ENCODE data around the gene UBIAD1.

UBIAD1 gene

GRCh38 chr1:11256299-11256698, 16.7 kb upstream of the UBIAD1 start:
- no peak for TF ChIP-seq GLIS3 (CRISPR knock-in tag; IDR thresholded peaks at IDR 0.05)
- TF ChIP-seq ISL1 (CRISPR knock-in tag; IDR thresholded peaks at IDR 0.05), result no peak
- TF ChIP-seq CSRNP3 (CRISPR knock-in tag; IDR thresholded peaks at IDR 0.05), result no peak
- no peak for TF ChIP-seq ZFP30 (CRISPR knock-in tag; IDR thresholded peaks at IDR 0.05)
- TF ChIP-seq TOX (CRISPR knock-in tag; IDR thresholded peaks at IDR 0.05; ENCODE audit: borderline replicate concordance), result no peak
- no peak for TF ChIP-seq ZNF8 (CRISPR knock-in tag; IDR thresholded peaks at IDR 0.05)
- no peak for TF ChIP-seq CSDC2 (CRISPR knock-in tag; IDR thresholded peaks at IDR 0.05)
- TF ChIP-seq ZNF565 (CRISPR knock-in tag; conservative IDR thresholded peaks at IDR 0.05; ENCODE audit: low read depth), result no peak
- TF ChIP-seq OSR1 (CRISPR knock-in tag; IDR thresholded peaks at IDR 0.05), result no peak
- TF ChIP-seq BACH2 (CRISPR knock-in tag; IDR thresholded peaks at IDR 0.05; ENCODE audit: borderline replicate concordance), result no peak
- no peak for TF ChIP-seq PPARA (CRISPR knock-in tag; IDR thresholded peaks at IDR 0.05; ENCODE audit: borderline replicate concordance)
- no peak for TF ChIP-seq TSHZ2 (CRISPR knock-in tag; IDR thresholded peaks at IDR 0.05)
- TF ChIP-seq ZFP3 (CRISPR knock-in tag; IDR thresholded peaks at IDR 0.05), result no peak
- TF ChIP-seq, protein P1, sequence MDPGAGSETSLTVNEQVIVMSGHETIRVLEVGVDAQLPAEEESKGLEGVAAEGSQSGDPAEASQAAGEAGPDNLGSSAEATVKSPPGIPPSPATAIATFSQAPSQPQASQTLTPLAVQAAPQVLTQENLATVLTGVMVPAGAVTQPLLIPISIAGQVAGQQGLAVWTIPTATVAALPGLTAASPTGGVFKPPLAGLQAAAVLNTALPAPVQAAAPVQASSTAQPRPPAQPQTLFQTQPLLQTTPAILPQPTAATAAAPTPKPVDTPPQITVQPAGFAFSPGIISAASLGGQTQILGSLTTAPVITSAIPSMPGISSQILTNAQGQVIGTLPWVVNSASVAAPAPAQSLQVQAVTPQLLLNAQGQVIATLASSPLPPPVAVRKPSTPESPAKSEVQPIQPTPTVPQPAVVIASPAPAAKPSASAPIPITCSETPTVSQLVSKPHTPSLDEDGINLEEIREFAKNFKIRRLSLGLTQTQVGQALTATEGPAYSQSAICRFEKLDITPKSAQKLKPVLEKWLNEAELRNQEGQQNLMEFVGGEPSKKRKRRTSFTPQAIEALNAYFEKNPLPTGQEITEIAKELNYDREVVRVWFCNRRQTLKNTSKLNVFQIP (CRISPR knock-in tag; IDR thresholded peaks at IDR 0.05; ENCODE audit: borderline replicate concordance, low read depth), result no peak
- TF ChIP-seq CREB5 (CRISPR knock-in tag; IDR thresholded peaks at IDR 0.05; ENCODE audit: low read depth), result no peak
- TF ChIP-seq TCF4 (CRISPR knock-in tag; IDR thresholded peaks at IDR 0.05; ENCODE audit: borderline replicate concordance), result no peak
- TF ChIP-seq PATZ1 (CRISPR knock-in tag; IDR thresholded peaks at IDR 0.05; ENCODE audit: borderline replicate concordance), result no peak
- TF ChIP-seq ZC3H10 (CRISPR knock-in tag; IDR thresholded peaks at IDR 0.05), result no peak
- ATAC-seq, result no peak

DNA sequence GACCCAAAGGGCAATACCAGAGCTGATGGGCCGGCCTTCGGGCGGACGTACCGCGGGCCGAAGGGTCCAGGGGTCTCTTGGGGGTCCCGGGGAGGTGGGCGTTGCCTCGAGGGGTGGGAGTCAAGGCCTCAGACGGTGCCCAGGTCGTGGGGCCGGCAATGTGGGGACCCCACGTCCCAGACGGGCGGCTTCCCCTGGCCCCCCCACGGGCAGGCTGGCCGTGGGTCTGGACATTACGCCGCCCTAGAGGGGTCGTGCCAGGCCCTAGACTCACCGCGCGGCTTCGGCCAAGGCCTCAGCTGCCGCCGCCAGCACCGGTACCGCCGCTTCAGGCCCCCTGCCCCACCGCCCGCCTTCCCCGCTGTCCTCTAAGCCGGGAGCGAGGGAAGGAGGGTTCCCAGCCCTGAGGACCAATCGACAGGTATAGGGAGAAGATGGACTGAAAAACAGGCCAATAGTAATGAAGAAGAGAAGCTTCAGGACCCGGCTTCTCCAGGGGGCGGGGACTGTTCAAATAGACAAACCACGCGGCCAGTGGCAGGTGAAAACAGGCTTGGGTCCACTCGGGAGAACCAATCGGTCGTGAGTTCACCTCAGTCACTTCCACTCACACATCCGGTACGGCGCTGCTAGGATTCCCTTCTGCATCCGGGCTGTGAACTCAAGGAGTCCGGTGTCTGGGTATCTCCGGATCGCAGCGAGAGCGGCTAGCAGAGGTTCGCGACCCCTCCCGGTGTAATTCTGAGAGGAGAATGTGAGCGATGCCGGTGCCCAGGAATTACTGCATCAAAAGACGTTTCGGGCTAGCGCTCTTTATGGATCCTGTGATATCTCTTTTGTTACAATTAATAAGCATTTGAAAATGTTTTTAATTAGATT, 10.6 kb upstream of the UBIAD1 start, which contains the start of gene MTOR:
Gene MTOR (minus strand): TSS at position 381 of the 879 bp plus-strand sequence. CDS start 3,142 bp downstream, outside the sequence.
- ATAC-seq, result peak; percentile 99
- TF ChIP-seq ESRRG (CRISPR knock-in tag; IDR thresholded peaks at IDR 0.05) (no peak), CSRNP3 (CRISPR knock-in tag; IDR thresholded peaks at IDR 0.05) (no peak), CREB5 (CRISPR knock-in tag; IDR thresholded peaks at IDR 0.05; ENCODE audit: low read depth) (no peak), ZC3H10 (CRISPR knock-in tag; IDR thresholded peaks at IDR 0.05) (no peak), SNAI2 (CRISPR knock-in tag; IDR thresholded peaks at IDR 0.05) (no peak), GLIS3 (CRISPR knock-in tag; IDR thresholded peaks at IDR 0.05) (no peak), OSR1 (CRISPR knock-in tag; IDR thresholded peaks at IDR 0.05) (no peak), BACH2 (CRISPR knock-in tag; IDR thresholded peaks at IDR 0.05; ENCODE audit: borderline replicate concordance) (no peak), ARNTL (CRISPR knock-in tag; IDR thresholded peaks at IDR 0.05; ENCODE audit: borderline replicate concordance, low read depth) (no peak), ISL1 (CRISPR knock-in tag; IDR thresholded peaks at IDR 0.05) (no peak), ZNF565 (CRISPR knock-in tag; conservative IDR thresholded peaks at IDR 0.05; ENCODE audit: low read depth) (no peak), ZFP30 (CRISPR knock-in tag; IDR thresholded peaks at IDR 0.05) (no peak), TOX (CRISPR knock-in tag; IDR thresholded peaks at IDR 0.05; ENCODE audit: borderline replicate concordance) (no peak), ZNF8 (CRISPR knock-in tag; IDR thresholded peaks at IDR 0.05) (no peak), TSHZ2 (CRISPR knock-in tag; IDR thresholded peaks at IDR 0.05) (no peak), ZFP3 (CRISPR knock-in tag; IDR thresholded peaks at IDR 0.05) (no peak)

All from SK-N-SH treated with all-trans-retinoic acid at 6 μM for 48 hours (cell line).